ENCODE data around the gene WWOX.

DNA sequence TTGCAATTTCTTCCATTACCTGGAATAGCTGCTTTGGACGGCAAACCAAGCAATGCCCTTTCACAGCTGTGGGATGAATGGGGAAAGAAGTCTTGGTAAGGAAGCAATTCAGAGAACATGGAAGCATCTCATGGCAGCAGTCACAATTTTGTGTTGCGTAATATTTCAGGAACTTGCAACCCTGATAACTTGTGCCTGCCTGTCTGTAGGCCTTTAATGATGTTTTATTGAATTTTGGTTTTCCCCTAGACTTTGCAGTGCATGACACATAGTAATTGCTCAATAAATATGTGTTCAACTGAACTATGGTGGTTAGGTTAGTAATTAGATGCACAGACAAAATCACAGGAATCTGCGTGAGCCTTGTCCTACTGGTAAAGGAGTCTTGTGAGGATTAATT, 439.5 kb downstream of the WWOX start:
- TF ChIP-seq CTCF (IDR thresholded peaks at IDR 0.05 in 8 of 11, conservative IDR thresholded peaks at IDR 0.05 in 3 of 11) (no peak), POLR2A (IDR thresholded peaks at IDR 0.05) (no peak)
